GF-D8 (cell line): Measurements from ENCODE around the gene DMRTC2.
"Not testable (repeated sequence)": the region's sequence is repeated elsewhere in the genome, so short reads cannot be mapped to it uniquely, and the experiment has no call there.

ENCODE experiments used
- DNase-seq: peaks from one replicate; lab custom pipeline; 2025; lab: John Stamatoyannopoulos, UW

DMRTC2 gene

GRCh38 chr19:41871573-41872383 is 26.9 kb downstream of the DMRTC2 start:
- DNase-seq = peak; percentile 92

GRCh38 chr19:41872384-41872774 is 27.5 kb downstream of the DMRTC2 start:
- DNase-seq = no peak

GRCh38 chr19:41872775-41873647 is 28.2 kb downstream of the DMRTC2 start:
- peak; percentile 54 for DNase-seq

GRCh38 chr19:41875973-41876372 is 31.1 kb downstream of the DMRTC2 start:
- DNase-seq = not testable (repeated sequence)

- DNase-seq = peak; percentile 83
Measured at GRCh38 chr19:41876847-41877832, 32.3 kb downstream of the DMRTC2 start, which contains the start of gene CD79A. Gene CD79A (plus strand): TSS chr19:41877279. CDS start chr19:41877305, 26 bp downstream.

GRCh38 chr19:41877916-41878905 is 33.4 kb downstream of the DMRTC2 start:
- no peak for DNase-seq

GRCh38 chr19:41879080-41879479 is 34.2 kb downstream of the DMRTC2 start:
- DNase-seq = no peak

GRCh38 chr19:41879670-41880328 is 35.0 kb downstream of the DMRTC2 start:
- DNase-seq = no peak

- DNase-seq = no peak
Measured at GRCh38 chr19:41880329-41880708, 35.5 kb downstream of the DMRTC2 start.

GRCh38 chr19:41882568-41883462 is 38.0 kb downstream of the DMRTC2 start, which contains the start of gene ARHGEF1:
Gene ARHGEF1 (plus strand): TSS chr19:41883184. CDS start chr19:41888083, 4,899 bp downstream.
- peak; percentile 34 for DNase-seq

- no peak for DNase-seq
Measured at GRCh38 chr19:41883463-41883820, 38.6 kb downstream of the DMRTC2 start.

- peak; percentile 91 for DNase-seq
Measured at GRCh38 chr19:41883821-41884733, 39.2 kb downstream of the DMRTC2 start.

GRCh38 chr19:41886761-41887710 is 42.2 kb downstream of the DMRTC2 start:
- no peak for DNase-seq

GRCh38 chr19:41887711-41888382 is 43.0 kb downstream of the DMRTC2 start:
- DNase-seq = no peak

- no peak for DNase-seq
Measured at GRCh38 chr19:41888926-41889325, 44.1 kb downstream of the DMRTC2 start.

- no peak for DNase-seq
Measured at GRCh38 chr19:41889896-41890295, 45.1 kb downstream of the DMRTC2 start.
